Fibroblast of lung (primary cell): ENCODE measurements around the gene HINT3. TPM values are rescaled to one million over a fixed set of nuclear protein-coding genes. Genes with fewer than 3 reads are reported as not detected.

ENCODE experiments used
- DNase-seq, 2 donors: peaks; one replicate each; pipeline versions ENCODE4 v3.0.0 to v3.0.0-alpha.2; 2010; ENCODE audit warnings: low read depth in 2 of 2
- H2AFZ ChIP-seq: 2 replicates; pipeline ENCODE4 v1.5.1; 2012; ENCODE audit warnings: low read length, control low read depth, inconsistent platforms
- H3K27ac ChIP-seq: 2 replicates; pipeline ENCODE4 v1.5.1; 2011; ENCODE audit warnings: low read length, control low read depth; ENCODE audit not compliant: insufficient read depth
- H3K27me3 ChIP-seq: 2 replicates; pipeline ENCODE4 v1.5.1; 2011; ENCODE audit warnings: mild to moderate bottlenecking, low read length; ENCODE audit not compliant: control insufficient read depth, insufficient read depth
- H3K36me3 ChIP-seq: 2 replicates; pipeline ENCODE4 v1.5.1; 2011; ENCODE audit warnings: low read length; ENCODE audit not compliant: control insufficient read depth, insufficient read depth
- H3K4me1 ChIP-seq: 2 replicates; pipeline ENCODE4 v1.5.1; 2011; ENCODE audit warnings: low read length; ENCODE audit not compliant: control insufficient read depth, insufficient read depth; ENCODE audit errors: extremely low read depth
- H3K4me2 ChIP-seq: 2 replicates; pipeline ENCODE4 v1.5.1; 2011; ENCODE audit warnings: low read length, control low read depth; ENCODE audit not compliant: insufficient read depth; ENCODE audit errors: extremely low read depth
- H3K4me3 ChIP-seq, 4 experiments: fragments of 200-600 bp in 1 of 4; sonication (generic) in 1 of 4; replicated peaks in 1 of 4; 2 replicates each; pipeline ENCODE4 v1.5.1; 2011 to 2016; ENCODE audit warnings: low read length in 4 of 4, low read depth in 3 of 4, mild to moderate bottlenecking in 3 of 4, control low read depth in 2 of 4, inconsistent platforms in 1 of 4, mixed read lengths in 1 of 4; ENCODE audit not compliant: insufficient read depth in 1 of 4; ENCODE audit errors: control extremely low read depth in 1 of 4
- H3K79me2 ChIP-seq: 2 replicates; pipeline ENCODE4 v1.5.1; 2012; ENCODE audit warnings: mild to moderate bottlenecking, low read length, inconsistent platforms; ENCODE audit not compliant: control insufficient read depth, insufficient read depth
- H3K9ac ChIP-seq: 2 replicates; pipeline ENCODE4 v1.5.1; 2011; ENCODE audit warnings: mild to moderate bottlenecking, low read length, control low read depth; ENCODE audit not compliant: insufficient read depth
- H3K9me3 ChIP-seq: 2 replicates; pipeline ENCODE4 v1.5.1; 2012; ENCODE audit warnings: low read depth, low read length; ENCODE audit not compliant: control insufficient read depth, insufficient read depth
- H4K20me1 ChIP-seq: 2 replicates; pipeline ENCODE4 v1.5.1; 2011; ENCODE audit warnings: low read length; ENCODE audit not compliant: control insufficient read depth, insufficient read depth; ENCODE audit errors: extremely low read depth
- CTCF ChIP-seq, 2 donors: IDR thresholded peaks in 1 of 2; conservative IDR thresholded peaks in 1 of 2; 1 replicate in 1 of 2; 2 replicates in 1 of 2; pipeline ENCODE4 v1.5.1; 2011 to 2012; ENCODE audit warnings: low read length in 2 of 2, control low read depth in 1 of 2, inconsistent platforms in 1 of 2, low read depth in 1 of 2, mild to moderate bottlenecking in 1 of 2
- EZH2 ChIP-seq: IDR thresholded peaks from 2 replicates; pipeline ENCODE4 v1.5.1; 2012; ENCODE audit warnings: low read length, control low read depth, mild to moderate bottlenecking; ENCODE audit errors: missing control alignments
- polyA plus RNA-seq, 2 donors: library from polyadenylated mRNA; depleted of rRNA in 1 of 2; stranded (reverse) in 1 of 2; unstranded in 1 of 2; fragments of >200 nt; gene quantifications; 2 replicates each; pipeline ENCODE4 v1.2.1, GENCODE V29; 2011 to 2012; ENCODE audit warnings: missing spikeins in 1 of 2
- total RNA-seq: library from RNA; depleted of rRNA; stranded (reverse); fragments of >200 nt; gene quantifications from 2 replicates; pipeline ENCODE4 v1.2.1, GENCODE V29; 2014

HINT3 gene
- total and polyA plus RNA-seq, 2 donors (not counting 1 experiment from before 2014, with no cell fraction given) = 2.1 to 36.8 TPM

GRCh38 chr6:125985979-125986300, 29.4 kb downstream of the HINT3 start:
- Histone ChIP-seq H3K36me3 (no peaks in the 10 kb centered on the region), H3K4me2 (peak overlapping the region; percentile 95), H3K9ac (peak overlapping the region; percentile 82), H3K4me1 (peaks cover 16% of the 10 kb centered on the region), H3K9me3 (no peaks in the 10 kb centered on the region), H3K79me2 (peaks cover 9% of the 10 kb centered on the region), H3K27me3 (no peaks in the 10 kb centered on the region), H3K27ac (peak overlapping the region; percentile 71), H4K20me1 (no peaks in the 10 kb centered on the region), H2AFZ (peak overlapping the region; percentile 100), H3K4me3 (peak overlapping the region; percentile 96 to 99 (median 97))
- TF ChIP-seq CTCF (conservative IDR thresholded peaks at IDR 0.05 in 1 of 2, IDR thresholded peaks at IDR 0.05 in 1 of 2; ENCODE audit: low read depth in 1 of 2, low read length in 2 of 2) (no peak), EZH2 (no peak)
- DNase-seq = no peak

- Histone ChIP-seq H3K4me2 (peak within 1 kb of the TSS; percentile 95), H4K20me1 (no peaks in the 10 kb centered on the region), H3K79me2 (peaks cover 9% of the 10 kb centered on the region), H2AFZ (peak within 1 kb of the TSS; percentile 100), H3K4me1 (peaks cover 16% of the 10 kb centered on the region), H3K9ac (peak within 1 kb of the TSS; percentile 82), H3K9me3 (no peaks in the 10 kb centered on the region), H3K27ac (peak within 1 kb of the TSS; percentile 71), H3K27me3 (no peaks in the 10 kb centered on the region), H3K36me3 (no peaks in the 10 kb centered on the region), H3K4me3 (peak within 1 kb of the TSS; percentile 96 to 99 (median 97))
- peak; percentile 84 for DNase-seq
- TF ChIP-seq CTCF (conservative IDR thresholded peaks at IDR 0.05 in 1 of 2, IDR thresholded peaks at IDR 0.05 in 1 of 2; ENCODE audit: low read depth in 1 of 2, low read length in 2 of 2) (peak in 1 of 2 donors; percentile 5), EZH2 (no peak)
Measured at GRCh38 chr6:125986301-125987025, 29.9 kb downstream of the HINT3 start, which contains the start of gene TRMT11. Gene TRMT11, plus strand, starts transcription at chr6:125986540. Its CDS starts 11 bp downstream, at chr6:125986551.

- H4K20me1 ChIP-seq = no peaks in the 10 kb centered on the region
- H3K9me3 ChIP-seq = no peaks in the 10 kb centered on the region
- peaks cover 16% of the 10 kb centered on the region for H3K4me1 ChIP-seq
- TF ChIP-seq EZH2 = no peak
- no peak for TF ChIP-seq CTCF (conservative IDR thresholded peaks at IDR 0.05 in 1 of 2, IDR thresholded peaks at IDR 0.05 in 1 of 2; ENCODE audit: low read depth in 1 of 2, low read length in 2 of 2)
- H3K27me3 ChIP-seq = no peaks in the 10 kb centered on the region
- peaks cover 9% of the 10 kb centered on the region for H3K79me2 ChIP-seq
- DNase-seq = peak in 1 of 2 donors; percentile 26
- peak overlapping the region; percentile 96 to 99 (median 97) for H3K4me3 ChIP-seq
- H3K27ac ChIP-seq = no peak overlapping the region
- H3K9ac ChIP-seq = no peak overlapping the region
- no peaks in the 10 kb centered on the region for H3K36me3 ChIP-seq
- H2AFZ ChIP-seq = peak overlapping the region; percentile 100
- H3K4me2 ChIP-seq = peak overlapping the region; percentile 81
Measured at GRCh38 chr6:125987026-125987617, 30.6 kb downstream of the HINT3 start.
